Brain microvascular endothelial cell (primary cell): ENCODE results near the gene PPIL3.

ENCODE experiments used
- DNase-seq: peaks from one replicate; pipeline ENCODE4 v3.0.0-alpha.2; 2020
- H3K27ac ChIP-seq: fragments of 250-450 bp; sonication (Bioruptor Pico); 2 replicates; pipeline ENCODE4 v1.5.1; 2020; ENCODE audit warnings: mild to moderate bottlenecking, moderate library complexity
- H3K27me3 ChIP-seq: fragments of 250-450 bp; sonication (Bioruptor Pico); replicated peaks from 2 replicates; pipeline ENCODE4 v1.5.1; 2020; ENCODE audit warnings: mild to moderate bottlenecking
- H3K36me3 ChIP-seq: fragments of 250-450 bp; sonication (Bioruptor Pico); replicated peaks from 2 replicates; pipeline ENCODE4 v1.5.1; 2020; ENCODE audit warnings: mild to moderate bottlenecking
- H3K4me3 ChIP-seq: 2 replicates; pipeline ENCODE4 v1.5.1; 2011; ENCODE audit warnings: low read depth, mild to moderate bottlenecking, control low read depth, low read length, moderate library complexity
- in situ Hi-C: cut with HindIII; loops from 2 replicates; pipeline ENCODE4 v1.10.0; 2017; ENCODE audit warnings: low sequenced_read_pairs, low pct_ligation_motif_present
- TF ChIP-seq, protein P1 (sequence below): IDR thresholded peaks from 2 replicates; pipeline ENCODE4 v1.5.1; 2011; ENCODE audit warnings: low read depth, mild to moderate bottlenecking, moderate library complexity, low read length, control low read depth, inconsistent platforms; ENCODE audit errors: missing control alignments

The PPIL3 gene

DNA sequence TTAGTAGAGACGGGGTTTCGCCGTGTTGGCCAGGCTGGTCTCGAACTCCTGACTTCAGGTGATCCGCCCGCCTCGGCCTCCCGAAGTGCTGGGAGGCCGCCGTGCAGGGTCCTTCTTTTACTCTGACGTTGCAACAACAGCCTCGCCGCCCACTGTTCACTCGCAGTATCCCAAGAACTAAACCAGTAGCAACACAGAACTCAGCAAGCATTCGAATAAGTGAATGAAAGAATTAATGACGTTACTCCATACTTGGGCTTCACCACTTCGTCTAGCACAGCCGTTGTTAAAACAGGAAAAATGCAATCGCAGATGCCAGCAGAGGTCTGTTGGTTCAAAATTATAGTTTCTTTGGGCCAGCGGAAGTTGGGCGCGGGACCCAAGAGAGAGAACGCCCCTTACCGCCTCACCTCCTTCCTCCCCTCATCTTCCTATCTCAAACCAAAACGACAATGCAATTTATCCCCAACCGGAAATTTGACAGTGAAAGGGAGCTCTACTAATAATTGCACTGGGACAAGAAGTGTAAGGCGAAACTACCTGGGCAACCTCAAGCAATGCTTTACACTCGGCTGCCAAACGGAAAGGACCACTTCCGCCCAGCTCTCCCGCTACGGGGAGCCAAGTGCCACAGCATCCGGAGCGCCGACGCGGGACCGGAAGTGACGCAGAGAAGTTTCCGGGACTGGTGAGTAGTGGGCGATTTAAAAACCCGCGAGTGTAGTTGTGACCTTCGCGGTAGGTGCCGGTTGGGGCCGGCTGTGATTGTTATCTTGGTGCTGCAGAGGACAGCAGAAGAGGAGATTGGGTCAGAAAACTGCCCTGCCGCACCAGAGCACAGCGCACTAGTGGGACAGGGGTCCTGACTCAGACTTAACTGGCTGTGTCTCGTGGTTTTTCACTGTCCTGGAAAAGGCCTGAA lies at the start of gene PPIL3, which contains the start of gene NIF3L1:
Gene PPIL3 (minus strand): TSS at position 374 of the 922 bp plus-strand sequence. CDS start 1,462 bp downstream, outside the sequence.
Gene NIF3L1 (plus strand): TSS at position 668 of the 922 bp plus-strand sequence. CDS start 2,573 bp downstream, outside the sequence.
- TF ChIP-seq, protein P1, sequence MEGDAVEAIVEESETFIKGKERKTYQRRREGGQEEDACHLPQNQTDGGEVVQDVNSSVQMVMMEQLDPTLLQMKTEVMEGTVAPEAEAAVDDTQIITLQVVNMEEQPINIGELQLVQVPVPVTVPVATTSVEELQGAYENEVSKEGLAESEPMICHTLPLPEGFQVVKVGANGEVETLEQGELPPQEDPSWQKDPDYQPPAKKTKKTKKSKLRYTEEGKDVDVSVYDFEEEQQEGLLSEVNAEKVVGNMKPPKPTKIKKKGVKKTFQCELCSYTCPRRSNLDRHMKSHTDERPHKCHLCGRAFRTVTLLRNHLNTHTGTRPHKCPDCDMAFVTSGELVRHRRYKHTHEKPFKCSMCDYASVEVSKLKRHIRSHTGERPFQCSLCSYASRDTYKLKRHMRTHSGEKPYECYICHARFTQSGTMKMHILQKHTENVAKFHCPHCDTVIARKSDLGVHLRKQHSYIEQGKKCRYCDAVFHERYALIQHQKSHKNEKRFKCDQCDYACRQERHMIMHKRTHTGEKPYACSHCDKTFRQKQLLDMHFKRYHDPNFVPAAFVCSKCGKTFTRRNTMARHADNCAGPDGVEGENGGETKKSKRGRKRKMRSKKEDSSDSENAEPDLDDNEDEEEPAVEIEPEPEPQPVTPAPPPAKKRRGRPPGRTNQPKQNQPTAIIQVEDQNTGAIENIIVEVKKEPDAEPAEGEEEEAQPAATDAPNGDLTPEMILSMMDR = peak; percentile 6
- H3K36me3 ChIP-seq = peaks cover 2% of the 10 kb centered on the region
- H3K27me3 ChIP-seq = no peaks in the 10 kb centered on the region
- H3K27ac ChIP-seq = peak within 1 kb of the TSS; percentile 97
- H3K4me3 ChIP-seq = peak within 1 kb of the TSS; percentile 96
- peak; percentile 98 for DNase-seq
- in situ Hi-C loops = no loop called here

DNA sequence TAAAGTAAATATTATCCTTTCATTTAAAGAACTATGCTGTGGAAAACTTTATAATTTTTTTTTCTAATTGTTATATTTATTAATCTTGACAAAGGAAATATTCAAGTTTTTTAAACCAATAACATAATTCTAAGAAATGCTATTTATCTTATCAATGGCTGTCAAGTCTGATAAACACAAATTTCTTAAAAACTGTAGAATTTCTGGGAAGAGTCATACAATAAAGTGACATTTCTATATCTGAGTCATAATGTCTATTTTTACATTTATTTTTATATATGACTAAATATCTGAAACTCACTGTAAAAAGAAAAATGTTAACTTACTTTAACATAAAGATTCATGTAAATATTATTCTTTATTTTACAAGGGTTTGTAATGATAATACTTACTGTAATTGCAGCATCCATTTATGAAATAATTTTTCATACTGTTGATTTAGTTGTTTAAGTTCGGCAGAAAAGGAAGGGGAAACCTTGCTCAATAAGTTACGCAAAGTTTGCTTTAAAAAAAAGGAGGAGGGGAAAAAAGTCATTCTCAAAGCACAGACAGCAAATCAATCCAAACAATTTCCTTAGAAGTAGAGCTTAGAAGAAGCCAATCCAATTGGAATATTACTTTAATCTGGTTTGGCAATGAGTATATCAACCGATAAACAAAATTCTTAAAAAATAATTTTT lies 42.2 kb upstream of the PPIL3 start:
- TF ChIP-seq, protein P1 = no peak
- peaks cover 11% of the 10 kb centered on the region for H3K36me3 ChIP-seq
- no peak overlapping the region for H3K27ac ChIP-seq
- in situ Hi-C loops = no loop called here
- H3K4me3 ChIP-seq = no peak overlapping the region
- DNase-seq = no peak
- no peaks in the 10 kb centered on the region for H3K27me3 ChIP-seq

DNA sequence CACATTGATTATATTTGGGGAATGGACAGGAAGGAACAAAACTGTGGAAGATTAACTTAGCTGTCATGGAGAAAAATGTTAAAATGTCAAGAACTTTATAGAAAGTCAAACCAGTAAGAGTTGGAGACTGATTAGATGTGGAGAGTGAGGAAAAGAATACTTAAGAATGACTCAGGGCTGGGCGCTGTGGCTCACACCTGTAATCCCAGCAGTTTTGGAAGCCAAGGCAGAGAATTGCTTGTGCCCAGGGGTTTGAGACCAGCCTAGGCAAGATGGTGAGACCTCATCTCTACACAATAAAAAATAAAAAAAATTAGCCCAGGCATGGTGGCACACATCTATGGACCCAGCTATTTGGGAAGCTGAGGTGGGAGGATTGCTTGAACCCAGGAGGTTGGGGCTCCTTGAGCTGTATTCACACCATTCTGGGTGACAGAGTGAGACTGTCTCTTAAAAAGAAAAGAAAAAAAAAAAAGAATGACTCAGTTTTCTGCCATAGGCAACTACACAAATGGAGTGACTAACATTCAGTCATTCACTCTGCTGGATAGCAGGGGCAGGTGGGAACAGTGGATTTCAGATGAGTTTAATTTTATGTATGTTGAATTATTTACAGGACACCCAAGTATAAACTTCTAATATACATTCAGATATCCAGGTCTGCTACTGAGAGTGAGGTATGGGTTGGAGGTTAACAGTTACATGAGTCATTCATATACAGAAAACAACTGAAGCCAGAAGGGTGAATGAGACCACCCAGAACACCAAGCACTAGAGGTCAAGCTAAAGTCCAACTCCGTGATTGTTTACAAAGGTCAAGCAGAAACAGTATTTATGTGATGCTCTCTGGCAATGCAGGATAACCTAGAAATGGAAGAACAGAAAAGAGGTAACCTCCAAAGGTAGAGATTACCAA lies 40.7 kb upstream of the PPIL3 start:
- H3K4me3 ChIP-seq = no peak overlapping the region
- TF ChIP-seq, protein P1 = no peak
- no peak for DNase-seq
- no peak overlapping the region for H3K27ac ChIP-seq
- peaks cover 4% of the 10 kb centered on the region for H3K36me3 ChIP-seq
- in situ Hi-C loops = no loop called here
- H3K27me3 ChIP-seq = no peaks in the 10 kb centered on the region

DNA sequence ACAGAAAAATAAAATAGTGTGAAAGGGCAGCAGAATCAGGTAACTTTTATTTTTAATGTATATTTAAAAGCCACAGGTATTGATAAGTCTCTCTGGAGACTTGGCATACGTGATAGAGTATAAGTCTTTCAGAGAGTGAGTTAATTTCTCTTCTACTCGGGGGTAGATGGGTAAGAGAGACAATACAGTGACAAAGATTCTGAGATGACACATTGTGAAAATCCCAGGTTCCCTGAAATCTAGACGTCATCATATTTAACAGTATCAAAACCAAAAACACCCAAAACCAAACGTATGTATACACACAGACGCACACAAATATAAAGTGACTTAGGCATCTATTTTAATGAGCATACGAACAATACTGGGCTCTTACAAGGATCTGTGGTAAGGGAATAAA lies 33.6 kb upstream of the PPIL3 start:
- in situ Hi-C loops = loop anchor here (25.0 kb wide), 1 partner anchor 265 kb away; the partner anchor contains the start of gene CASP10
- Histone ChIP-seq H3K36me3 (peaks cover 22% of the 10 kb centered on the region), H3K4me3 (no peak overlapping the region), H3K27ac (no peak overlapping the region), H3K27me3 (no peaks in the 10 kb centered on the region)
- no peak for DNase-seq
- TF ChIP-seq, protein P1 = no peak

DNA sequence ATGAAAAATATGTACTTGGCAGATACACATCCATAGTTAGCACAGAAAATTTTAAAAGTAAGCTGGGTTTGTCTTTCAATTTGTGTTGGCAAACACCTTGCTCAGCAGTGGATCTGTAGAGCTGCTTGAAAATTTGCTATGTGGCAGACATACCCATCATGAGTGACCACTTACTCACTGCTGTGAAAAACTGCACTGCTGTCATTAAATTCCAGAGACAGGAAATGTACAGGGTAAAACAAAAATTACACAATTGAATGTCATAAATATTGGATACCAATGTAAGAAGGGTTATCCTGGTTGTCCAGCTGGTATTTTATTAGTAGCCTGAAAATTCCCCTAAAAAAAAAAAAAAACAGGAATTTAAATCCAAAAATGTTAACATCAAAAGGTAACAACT lies 24.8 kb upstream of the PPIL3 start:
- in situ Hi-C loops = loop anchor here (25.0 kb wide), 1 partner anchor 274 kb away; the partner anchor contains the start of gene CASP10
- TF ChIP-seq, protein P1 = no peak
- peaks cover 28% of the 10 kb centered on the region for H3K36me3 ChIP-seq
- no peaks in the 10 kb centered on the region for H3K27me3 ChIP-seq
- H3K27ac ChIP-seq = peak overlapping the region; percentile 24
- H3K4me3 ChIP-seq = no peak overlapping the region
- peak; percentile 51 for DNase-seq
